ENCODE measurements around the gene LOXL3.
A peak's percentile ranks its signal among the peaks of the same experiment; 100 is the strongest.

Gene LOXL3

GRCh38 chr2:74553892-74554819 lies at the start of gene LOXL3, which contains the start of gene DOK1:
Gene LOXL3, minus strand, starts transcription at chr2:74553942. Its CDS starts 1,308 bp downstream, at chr2:74552634.
Gene DOK1, plus strand, starts transcription at chr2:74554720. Its CDS starts 35 bp downstream, at chr2:74554755.
- DNase-seq = peak; percentile 85

GRCh38 chr2:74602586-74603281 lies 49.0 kb upstream of the LOXL3 start:
- DNase-seq = no peak

- no peak for DNase-seq
Observed at GRCh38 chr2:74599676-74600075, 45.9 kb upstream of the LOXL3 start.

GRCh38 chr2:74597410-74597809 lies 43.7 kb upstream of the LOXL3 start:
- DNase-seq = no peak

- DNase-seq = no peak
Observed at GRCh38 chr2:74596584-74596983, 42.8 kb upstream of the LOXL3 start.

- no peak for DNase-seq
Observed at GRCh38 chr2:74593826-74594772, 40.4 kb upstream of the LOXL3 start.

GRCh38 chr2:74588664-74589063 lies 34.9 kb upstream of the LOXL3 start:
- no peak for DNase-seq

GRCh38 chr2:74587664-74588277 lies 34.0 kb upstream of the LOXL3 start:
- DNase-seq = peak; percentile 61

- no peak for DNase-seq
Observed at GRCh38 chr2:74585406-74586185, 31.9 kb upstream of the LOXL3 start.

GRCh38 chr2:74584088-74584645 lies 30.4 kb upstream of the LOXL3 start:
- DNase-seq = no peak

- no peak for DNase-seq
Observed at GRCh38 chr2:74583504-74583903, 29.8 kb upstream of the LOXL3 start.

- DNase-seq = no peak
Observed at GRCh38 chr2:74582184-74582583, 28.4 kb upstream of the LOXL3 start.

- no peak for DNase-seq
Observed at GRCh38 chr2:74581463-74581862, 27.7 kb upstream of the LOXL3 start.

- DNase-seq = no peak
Observed at GRCh38 chr2:74578408-74578807, 24.7 kb upstream of the LOXL3 start.

- DNase-seq = no peak
Observed at GRCh38 chr2:74577448-74577847, 23.7 kb upstream of the LOXL3 start.

GRCh38 chr2:74576863-74577229 lies 23.1 kb upstream of the LOXL3 start:
- no peak for DNase-seq

GRCh38 chr2:74576211-74576862 lies 22.6 kb upstream of the LOXL3 start:
- no peak for DNase-seq

GRCh38 chr2:74575320-74575719 lies 21.6 kb upstream of the LOXL3 start:
- DNase-seq = no peak

- peak; percentile 20 for DNase-seq
Observed at GRCh38 chr2:74573747-74574562, 20.2 kb upstream of the LOXL3 start.
